Breast epithelium (tissue), 3 donors: ENCODE measurements around the gene FERMT2.

Experiments
- POLR2A ChIP-seq: fragments of 450-650 bp; IDR thresholded peaks from one replicate; pipeline ENCODE4 v1.6.1; 2016; ENCODE audit warnings: antibody characterized with exemption, mild to moderate bottlenecking, moderate library complexity
- POLR2AphosphoS5 ChIP-seq, 3 donors: sonication (generic); formaldehyde crosslinking; IDR thresholded peaks; one replicate each; pipeline ENCODE4 v1.6.1; 2017; ENCODE audit warnings: antibody characterized with exemption in 3 of 3

DNA sequence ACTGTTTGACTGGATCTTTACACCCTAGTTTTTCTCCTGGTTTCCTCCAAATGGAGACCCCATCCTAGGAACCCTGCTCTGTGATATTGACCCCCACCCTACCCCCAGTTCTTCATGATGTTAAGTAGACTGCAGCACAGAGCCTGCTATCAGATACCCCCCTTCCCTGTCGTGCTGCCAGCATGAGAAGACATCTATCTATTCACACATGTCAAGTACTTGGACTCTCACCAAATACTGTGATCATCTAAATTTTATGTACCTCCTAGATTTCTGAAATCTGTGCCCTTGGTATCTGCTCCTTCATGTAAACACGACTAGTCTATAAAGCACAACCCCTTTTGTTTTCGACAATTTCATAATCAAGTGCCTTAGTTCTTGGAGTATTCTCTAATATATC lies 38.9 kb downstream of the FERMT2 start:
- no peak for TF ChIP-seq POLR2A
- TF ChIP-seq POLR2AphosphoS5 (IDR thresholded peaks at IDR 0.05): no peak
